BLaER1 treated with 17β-estradiol and CSF1 and Interleukin-3, amounts not matched to agents 10 nM and 100 nM (cell line): ENCODE data around the gene OTOP3.

Experiments
- H3K27ac ChIP-seq, 11 experiments: shearing (Covaris generic); formaldehyde crosslinking; 2 replicates each; pipeline ENCODE4 v1.8.1; 2022
- H3K27me3 ChIP-seq, 11 experiments: shearing (Covaris generic); formaldehyde crosslinking; 2 replicates each; pipeline ENCODE4 v1.8.1; 2022
- H3K36me3 ChIP-seq, 11 experiments: shearing (Covaris generic); formaldehyde crosslinking; 2 replicates each; pipeline ENCODE4 v1.8.1; 2022
- H3K4me1 ChIP-seq, 10 experiments: shearing (Covaris generic); formaldehyde crosslinking; 2 replicates each; pipeline ENCODE4 v1.8.1; 2022
- H3K4me2 ChIP-seq, 11 experiments: shearing (Covaris generic); formaldehyde crosslinking; 2 replicates each; pipeline ENCODE4 v1.8.1; 2022
- H3K4me3 ChIP-seq, 10 experiments: shearing (Covaris generic); formaldehyde crosslinking; 2 replicates each; pipeline ENCODE4 v1.8.1; 2022
- H3K9ac ChIP-seq, 11 experiments: shearing (Covaris generic); formaldehyde crosslinking; 2 replicates each; pipeline ENCODE4 v1.8.1; 2022
- H3K9me3 ChIP-seq, 11 experiments: shearing (Covaris generic); formaldehyde crosslinking; replicated peaks in 1 of 11; 2 replicates each; pipeline ENCODE4 v1.8.1; 2022
- H4K20me1 ChIP-seq, 11 experiments: shearing (Covaris generic); formaldehyde crosslinking; 2 replicates each; pipeline ENCODE4 v1.8.1; 2022
- Cebpa-rat ChIP-seq, 11 experiments: shearing (Covaris generic); IDR thresholded peaks; 2 replicates each; pipeline ENCODE4 v1.8.1; 2022

OTOP3 gene

GRCh38 chr17:74935048-74935447 lies 650 bp upstream of the OTOP3 start:
- TF ChIP-seq Cebpa-rat (IDR thresholded peaks at IDR 0.05) = no peak
- Histone ChIP-seq H3K27ac (no peak overlapping the region), H3K4me2 (no peak overlapping the region), H3K9me3 (no peaks in the 10 kb centered on the region), H3K9ac (no peak overlapping the region), H3K4me1 (peaks cover 0 to 8% (median 6%) of the 10 kb centered on the region in 10 experiments; a peak in 8 of 20 replicates), H3K27me3 (peaks cover 49 to 73% (median 67%) of the 10 kb centered on the region in 11 experiments), H3K36me3 (no peaks in the 10 kb centered on the region), H3K4me3 (no peak overlapping the region), H4K20me1 (peaks cover 0 to 12% (median 0%) of the 10 kb centered on the region in 11 experiments; a peak in 4 of 22 replicates)

GRCh38 chr17:74936470-74936799 lies 737 bp downstream of the OTOP3 start:
- Histone ChIP-seq H3K9me3 (no peaks in the 10 kb centered on the region), H3K27ac (no peak overlapping the region), H3K9ac (no peak overlapping the region), H3K4me3 (no peak overlapping the region), H3K27me3 (peaks cover 49 to 73% (median 65%) of the 10 kb centered on the region in 11 experiments), H3K4me2 (no peak overlapping the region), H3K4me1 (peaks cover 0 to 8% (median 6%) of the 10 kb centered on the region in 10 experiments; a peak in 8 of 20 replicates), H4K20me1 (peaks cover 0 to 12% (median 0%) of the 10 kb centered on the region in 11 experiments; a peak in 4 of 22 replicates), H3K36me3 (no peaks in the 10 kb centered on the region)
- no peak for TF ChIP-seq Cebpa-rat (IDR thresholded peaks at IDR 0.05)

GRCh38 chr17:74937064-74938051 lies 1.7 kb downstream of the OTOP3 start:
- Histone ChIP-seq H3K4me2 (no peak overlapping the region), H3K27me3 (peaks cover 49 to 69% (median 64%) of the 10 kb centered on the region in 11 experiments), H3K27ac (no peak overlapping the region), H3K4me3 (no peak overlapping the region), H3K9me3 (no peaks in the 10 kb centered on the region), H4K20me1 (peaks cover 0 to 12% (median 0%) of the 10 kb centered on the region in 11 experiments; a peak in 4 of 22 replicates), H3K4me1 (peaks cover 0 to 14% (median 7%) of the 10 kb centered on the region in 10 experiments; a peak in 12 of 20 replicates), H3K36me3 (no peaks in the 10 kb centered on the region), H3K9ac (no peak overlapping the region)
- TF ChIP-seq Cebpa-rat (IDR thresholded peaks at IDR 0.05) = no peak

- Histone ChIP-seq H3K4me3 (no peak overlapping the region), H3K4me2 (no peak overlapping the region; a peak in 1 of 22 replicates), H3K9ac (no peak overlapping the region), H4K20me1 (peaks cover 0 to 12% (median 0%) of the 10 kb centered on the region in 11 experiments; a peak in 4 of 22 replicates), H3K9me3 (no peaks in the 10 kb centered on the region), H3K4me1 (peaks cover 0 to 24% (median 8%) of the 10 kb centered on the region in 10 experiments; a peak in 12 of 20 replicates), H3K27me3 (peaks cover 49 to 59% (median 55%) of the 10 kb centered on the region in 11 experiments), H3K27ac (no peak overlapping the region), H3K36me3 (no peaks in the 10 kb centered on the region)
- TF ChIP-seq Cebpa-rat (IDR thresholded peaks at IDR 0.05) = no peak
Observed at GRCh38 chr17:74938194-74938950, 2.7 kb downstream of the OTOP3 start.

- no peak overlapping the region for H3K27ac ChIP-seq
- no peaks in the 10 kb centered on the region for H3K36me3 ChIP-seq
- H3K9ac ChIP-seq = no peak overlapping the region
- no peak overlapping the region for H3K4me3 ChIP-seq
- H3K4me1 ChIP-seq = peaks cover 0 to 24% (median 8%) of the 10 kb centered on the region in 10 experiments; a peak in 12 of 20 replicates
- peaks cover 42 to 48% (median 43%) of the 10 kb centered on the region in 11 experiments for H3K27me3 ChIP-seq
- peak overlapping the region in 8 of 11 experiments; percentile 10 to 48 (median 37); a peak in 11 of 22 replicates for H3K4me2 ChIP-seq
- H3K9me3 ChIP-seq = no peaks in the 10 kb centered on the region
- no peak for TF ChIP-seq Cebpa-rat (IDR thresholded peaks at IDR 0.05)
- H4K20me1 ChIP-seq = peaks cover 0 to 12% (median 0%) of the 10 kb centered on the region in 11 experiments; a peak in 3 of 22 replicates
Observed at GRCh38 chr17:74939534-74939933, 3.8 kb downstream of the OTOP3 start.

GRCh38 chr17:74941128-74941725 lies 5.5 kb downstream of the OTOP3 start:
- Histone ChIP-seq H3K27ac (no peak overlapping the region), H3K4me2 (no peak overlapping the region), H3K9ac (no peak overlapping the region), H3K4me1 (peaks cover 0 to 24% (median 8%) of the 10 kb centered on the region in 10 experiments; a peak in 12 of 20 replicates), H4K20me1 (peaks cover 0 to 5% (median 0%) of the 10 kb centered on the region in 11 experiments; a peak in 3 of 22 replicates), H3K36me3 (no peaks in the 10 kb centered on the region), H3K27me3 (peaks cover 25 to 31% (median 26%) of the 10 kb centered on the region in 11 experiments), H3K9me3 (no peaks in the 10 kb centered on the region), H3K4me3 (no peak overlapping the region)
- TF ChIP-seq Cebpa-rat (IDR thresholded peaks at IDR 0.05) = no peak

GRCh38 chr17:74943808-74944522 lies 8.3 kb downstream of the OTOP3 start:
- no peak for TF ChIP-seq Cebpa-rat (IDR thresholded peaks at IDR 0.05)
- H4K20me1 ChIP-seq = no peaks in the 10 kb centered on the region; a peak in 1 of 22 replicates
- peaks cover 0 to 24% (median 8%) of the 10 kb centered on the region in 10 experiments; a peak in 12 of 20 replicates for H3K4me1 ChIP-seq
- no peak overlapping the region for H3K4me2 ChIP-seq
- no peak overlapping the region for H3K9ac ChIP-seq
- H3K9me3 ChIP-seq = no peaks in the 10 kb centered on the region
- H3K36me3 ChIP-seq = no peaks in the 10 kb centered on the region
- H3K27me3 ChIP-seq = peaks cover 0 to 4% (median 0%) of the 10 kb centered on the region in 11 experiments; a peak in 5 of 22 replicates
- no peak overlapping the region for H3K27ac ChIP-seq
- no peak overlapping the region for H3K4me3 ChIP-seq

GRCh38 chr17:74945543-74945942 lies 9.8 kb downstream of the OTOP3 start:
- Histone ChIP-seq H3K27me3 (no peaks in the 10 kb centered on the region; a peak in 1 of 22 replicates), H3K9me3 (no peaks in the 10 kb centered on the region), H3K9ac (no peak overlapping the region; a peak in 1 of 22 replicates), H3K4me1 (peaks cover 0 to 17% (median 3%) of the 10 kb centered on the region in 10 experiments; a peak in 8 of 20 replicates), H3K36me3 (no peaks in the 10 kb centered on the region), H3K4me3 (no peak overlapping the region), H3K27ac (no peak overlapping the region), H4K20me1 (no peaks in the 10 kb centered on the region; a peak in 2 of 22 replicates), H3K4me2 (no peak overlapping the region)
- no peak for TF ChIP-seq Cebpa-rat (IDR thresholded peaks at IDR 0.05)
